H9 (cell line): Measurements from ENCODE around the gene DMKN. TPM values are rescaled to one million over a fixed set of nuclear protein-coding genes. Genes with fewer than 3 reads are reported as not detected.

Experiments
- DNase-seq: peaks from one replicate; pipeline ENCODE4 v3.0.0-alpha.2; 2017
- H2AFZ ChIP-seq: one replicate; pipeline ENCODE4 v1.6.1; 2013; ENCODE audit warnings: mild to moderate bottlenecking, low read length, control low read depth, moderate library complexity
- H2AK5ac ChIP-seq: 2 replicates; pipeline ENCODE4 v1.6.1; 2013; ENCODE audit warnings: low read length, control low read depth, mixed read lengths; ENCODE audit not compliant: insufficient read length
- H2BK120ac ChIP-seq: one replicate; pipeline ENCODE4 v1.6.1; 2013; ENCODE audit warnings: low read depth, mild to moderate bottlenecking, low read length, control low read depth, inconsistent platforms; ENCODE audit not compliant: poor library complexity, severe bottlenecking
- H2BK12ac ChIP-seq: 2 replicates; pipeline ENCODE4 v1.6.1; 2013; ENCODE audit warnings: low read length, control low read depth, mixed read lengths, low read depth; ENCODE audit not compliant: insufficient read length
- H2BK15ac ChIP-seq: 2 replicates; pipeline ENCODE4 v1.6.1; 2013; ENCODE audit warnings: low read depth, low read length, control low read depth
- H2BK20ac ChIP-seq: one replicate; pipeline ENCODE4 v1.6.1; 2013; ENCODE audit warnings: low read depth, mild to moderate bottlenecking, low read length, control low read depth, inconsistent platforms; ENCODE audit not compliant: poor library complexity, severe bottlenecking
- H2BK5ac ChIP-seq: 2 replicates; pipeline ENCODE4 v1.6.1; 2013; ENCODE audit warnings: low read length, control low read depth, mixed read lengths; ENCODE audit not compliant: insufficient read length
- H3K14ac ChIP-seq: 2 replicates; pipeline ENCODE4 v1.6.1; 2013; ENCODE audit warnings: low read length, control low read depth; ENCODE audit not compliant: insufficient read depth
- H3K18ac ChIP-seq: 2 replicates; pipeline ENCODE4 v1.6.1; 2013; ENCODE audit warnings: low read depth, mild to moderate bottlenecking, mixed read lengths, low read length, control low read depth; ENCODE audit not compliant: insufficient read length
- H3K23ac ChIP-seq: 2 replicates; pipeline ENCODE4 v1.6.1; 2013; ENCODE audit warnings: low read length, control low read depth, mixed read lengths, low read depth; ENCODE audit not compliant: insufficient read length
- H3K23me2 ChIP-seq: 2 replicates; pipeline ENCODE4 v1.6.1; 2013; ENCODE audit warnings: low read depth, mild to moderate bottlenecking, mixed read lengths, low read length, control low read depth; ENCODE audit not compliant: insufficient read length, poor library complexity, severe bottlenecking
- H3K27ac ChIP-seq: 2 replicates; pipeline ENCODE4 v1.5.1; 2013; ENCODE audit warnings: low read length, control low read depth, mixed read lengths, low read depth; ENCODE audit not compliant: insufficient read length
- H3K27me3 ChIP-seq: 2 replicates; pipeline ENCODE4 v1.6.1; 2013; ENCODE audit warnings: low read length, control low read depth, inconsistent platforms; ENCODE audit not compliant: insufficient read depth
- H3K4ac ChIP-seq: 2 replicates; pipeline ENCODE4 v1.6.1; 2013; ENCODE audit warnings: low read depth, mild to moderate bottlenecking, control low read depth, inconsistent platforms, low read length, moderate library complexity
- H3K4me1 ChIP-seq: 2 replicates; pipeline ENCODE4 v1.6.1; 2013; ENCODE audit warnings: low read length, control low read depth, inconsistent platforms; ENCODE audit not compliant: insufficient read depth
- H3K4me2 ChIP-seq: 2 replicates; pipeline ENCODE4 v1.6.1; 2013; ENCODE audit warnings: low read length, control low read depth, mixed read lengths; ENCODE audit not compliant: insufficient read length, insufficient read depth
- H3K56ac ChIP-seq: 2 replicates; pipeline ENCODE4 v1.6.1; 2013; ENCODE audit warnings: low read depth, mild to moderate bottlenecking, mixed read lengths, low read length, control low read depth; ENCODE audit not compliant: insufficient read length
- H3K79me1 ChIP-seq: 2 replicates; pipeline ENCODE4 v1.6.1; 2013; ENCODE audit warnings: low read depth, mild to moderate bottlenecking, moderate library complexity, low read length, control low read depth, inconsistent platforms; ENCODE audit not compliant: insufficient read depth, poor library complexity, severe bottlenecking
- H3K79me2 ChIP-seq: 2 replicates; pipeline ENCODE4 v1.6.1; 2013; ENCODE audit warnings: low read length, control low read depth, inconsistent platforms; ENCODE audit not compliant: insufficient read depth
- H3K9ac ChIP-seq: 2 replicates; pipeline ENCODE4 v1.6.1; 2013; ENCODE audit warnings: low read length, control low read depth, mixed read lengths; ENCODE audit not compliant: insufficient read length; ENCODE audit errors: extremely low read depth
- H3K9me3 ChIP-seq: one replicate; pipeline ENCODE4 v1.6.1; 2013; ENCODE audit warnings: low read depth, low read length, inconsistent platforms; ENCODE audit not compliant: control insufficient read depth
- H3T11ph ChIP-seq: one replicate; pipeline ENCODE4 v1.6.1; 2013; ENCODE audit warnings: mild to moderate bottlenecking, low read length, control low read depth, inconsistent platforms
- H4K20me1 ChIP-seq: one replicate; pipeline ENCODE4 v1.6.1; 2013; ENCODE audit not compliant: control insufficient read depth, insufficient read length, insufficient read depth
- H4K5ac ChIP-seq: 2 replicates; pipeline ENCODE4 v1.6.1; 2013; ENCODE audit warnings: low read depth, mild to moderate bottlenecking, mixed read lengths, low read length, control low read depth; ENCODE audit not compliant: insufficient read length
- H4K8ac ChIP-seq: replicated peaks from 2 replicates; pipeline ENCODE4 v1.6.1; 2013; ENCODE audit warnings: low read length, control low read depth, mixed read lengths, low read depth; ENCODE audit not compliant: insufficient read length
- H4K91ac ChIP-seq: 2 replicates; pipeline ENCODE4 v1.6.1; 2013; ENCODE audit warnings: low read depth, mild to moderate bottlenecking, moderate library complexity, mixed read lengths, low read length, control low read depth; ENCODE audit not compliant: insufficient read length
- H3K27ac Mint-ChIP-seq, 3 experiments: 2 replicates in 2 of 3; 3 replicates in 1 of 3; pipeline ENCODE4 v1.8.0; 2020 to 2021; ENCODE audit warnings: mixed read lengths in 3 of 3, mild to moderate bottlenecking in 1 of 3, moderate library complexity in 1 of 3
- H3K27me3 Mint-ChIP-seq: 2 replicates; pipeline ENCODE4 v1.8.0; 2021; ENCODE audit warnings: low read depth, mild to moderate bottlenecking, moderate library complexity, mixed read lengths
- H3K36me3 Mint-ChIP-seq, 3 experiments: 2 replicates in 2 of 3; 3 replicates in 1 of 3; pipeline ENCODE4 v1.8.0; 2020 to 2021; ENCODE audit warnings: low read depth in 3 of 3, mixed read lengths in 3 of 3; ENCODE audit not compliant: insufficient read depth in 1 of 3
- H3K4me1 Mint-ChIP-seq, 2 experiments: 2 replicates each; pipeline ENCODE4 v1.8.0; 2020; ENCODE audit warnings: mixed read lengths in 2 of 2
- H3K4me3 Mint-ChIP-seq, 2 experiments: 2 replicates in 1 of 2; 3 replicates in 1 of 2; pipeline ENCODE4 v1.8.0; 2020 to 2021; ENCODE audit warnings: mild to moderate bottlenecking in 2 of 2, mixed read lengths in 2 of 2, moderate library complexity in 1 of 2
- H3K9me3 Mint-ChIP-seq, 2 experiments: 2 replicates in 1 of 2; 3 replicates in 1 of 2; pipeline ENCODE4 v1.8.0; 2020; ENCODE audit warnings: mild to moderate bottlenecking in 2 of 2, mixed read lengths in 2 of 2, moderate library complexity in 1 of 2
- CTCF ChIP-seq: fragments of 200-600 bp; sonication (generic); conservative IDR thresholded peaks from 3 replicates; pipeline ENCODE4 v1.8.0; 2021; ENCODE audit warnings: antibody characterized with exemption, mild to moderate bottlenecking
- WGBS: extraction: QIAGEN DNeasy Blood & Tissue Kit; methylation state at CpG from one replicate; pipeline ENCODE4 v1.1.7; 2013; ENCODE audit warnings: missing lambda C conversion rate, low lambda C conversion rate, mixed read lengths; ENCODE audit not compliant: insufficient read length; ENCODE audit errors: extremely low coverage; 5-methylcytosine and 5-hydroxymethylcytosine counted together
- total RNA-seq: library from RNA; stranded (reverse); gene quantifications from 2 replicates; pipeline ENCODE4 v1.2.1, GENCODE V29; 2021

The DMKN gene
- total RNA-seq, 1 experiment from 2014 or later = 278 TPM

- no peaks in the 10 kb centered on the region for H4K20me1 ChIP-seq
- no peak overlapping the region for H3K23ac ChIP-seq
- H2BK5ac ChIP-seq = no peak overlapping the region
- no peak overlapping the region for H2AK5ac ChIP-seq
- H2BK20ac ChIP-seq = no peak overlapping the region
- no peak overlapping the region for H4K5ac ChIP-seq
- H2BK15ac ChIP-seq = no peak overlapping the region
- H2AFZ ChIP-seq = no peak overlapping the region
- H2BK120ac ChIP-seq = no peak overlapping the region
- peak; percentile 58 for DNase-seq
- peak overlapping the region; percentile 1 for H3K4me2 ChIP-seq
- no peak overlapping the region for H3K56ac ChIP-seq
- no peaks in the 10 kb centered on the region for H3K79me1 ChIP-seq
- peak overlapping the region; percentile 43; the same call in 1 of the 2 replicates for H3K14ac ChIP-seq
- H3K27me3 Mint-ChIP-seq = peaks cover 48% of the 10 kb centered on the region
- H3K79me2 ChIP-seq = no peaks in the 10 kb centered on the region
- H3K4me1 ChIP-seq = peaks cover 5% of the 10 kb centered on the region; the same call in 1 of the 2 replicates
- H3K23me2 ChIP-seq = peaks cover 7% of the 10 kb centered on the region
- no peak overlapping the region for H2BK12ac ChIP-seq
- H3K36me3 Mint-ChIP-seq = no peaks in the 10 kb centered on the region; a peak in 2 of 7 replicates
- no peaks in the 10 kb centered on the region for H3K27me3 ChIP-seq
- TF ChIP-seq CTCF = no peak
- no peak overlapping the region for H4K91ac ChIP-seq
- no peaks in the 10 kb centered on the region; a peak in 1 of 5 replicates for H3K9me3 Mint-ChIP-seq
- H3T11ph ChIP-seq = no peak overlapping the region
- H3K4me1 Mint-ChIP-seq = peaks cover 18 to 42% of the 10 kb centered on the region in 2 experiments
- H3K27ac Mint-ChIP-seq = peak overlapping the region in 2 of 3 experiments; percentile 52 to 65; a peak in 4 of 7 replicates
- H3K18ac ChIP-seq = no peak overlapping the region
- H3K27ac ChIP-seq = no peak overlapping the region
- H3K9ac ChIP-seq = no peak overlapping the region
- no peak overlapping the region for H4K8ac ChIP-seq
- H3K4me3 Mint-ChIP-seq = peak overlapping the region in 1 of 2 experiments; percentile 72; a peak in 3 of 5 replicates
- no peak overlapping the region for H3K4ac ChIP-seq
- no peaks in the 10 kb centered on the region for H3K9me3 ChIP-seq
- whole genome bisulfite sequencing = no CpG with 5 or more reads among the region's 11 CpGs
These were observed 10.9 kb upstream of the DMKN start for GRCh38 chr19:35524181-35524837.
